Measurements from ENCODE around the gene TFCP2L1. TPM values are rescaled to one million over a fixed set of nuclear protein-coding genes. Genes with fewer than 3 reads are reported as not detected.

The TFCP2L1 gene
- total RNA-seq, 4 donors from 2014 or later: 0.39 to 1.6 (median 0.46) TPM

DNA sequence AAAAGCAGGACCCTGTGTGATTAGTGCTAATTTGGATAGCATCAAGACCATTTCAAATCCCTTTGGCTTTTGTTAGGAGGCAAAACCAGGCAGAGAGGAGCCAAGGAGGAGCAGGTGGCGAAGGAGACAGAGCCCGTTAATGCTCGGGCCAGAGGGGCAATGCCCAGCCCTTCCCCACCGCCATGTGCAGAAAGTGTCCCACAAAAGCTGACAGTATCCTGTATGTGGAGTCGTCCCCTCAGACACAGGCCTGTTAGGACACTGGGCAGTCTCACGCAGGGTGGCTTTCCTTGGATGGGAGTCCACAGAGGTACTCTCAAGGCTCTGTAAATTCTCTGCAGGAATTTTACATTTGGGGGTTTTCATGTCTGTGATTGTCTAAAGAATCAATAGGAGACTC lies 44.8 kb upstream of the TFCP2L1 start:
- no peaks in the 10 kb centered on the region for H3K36me3 ChIP-seq
- H3K4me3 ChIP-seq: no peak overlapping the region
- no peak for DNase-seq (ENCODE audit: extremely low spot score)
- peaks cover 0 to 18% (median 0%) of the 10 kb centered on the region in 4 donors for H3K27me3 ChIP-seq
- intact Hi-C loops (cut with DNase I): no loop called here
- no peaks in the 10 kb centered on the region for H3K4me1 ChIP-seq
- TF ChIP-seq, protein P1, sequence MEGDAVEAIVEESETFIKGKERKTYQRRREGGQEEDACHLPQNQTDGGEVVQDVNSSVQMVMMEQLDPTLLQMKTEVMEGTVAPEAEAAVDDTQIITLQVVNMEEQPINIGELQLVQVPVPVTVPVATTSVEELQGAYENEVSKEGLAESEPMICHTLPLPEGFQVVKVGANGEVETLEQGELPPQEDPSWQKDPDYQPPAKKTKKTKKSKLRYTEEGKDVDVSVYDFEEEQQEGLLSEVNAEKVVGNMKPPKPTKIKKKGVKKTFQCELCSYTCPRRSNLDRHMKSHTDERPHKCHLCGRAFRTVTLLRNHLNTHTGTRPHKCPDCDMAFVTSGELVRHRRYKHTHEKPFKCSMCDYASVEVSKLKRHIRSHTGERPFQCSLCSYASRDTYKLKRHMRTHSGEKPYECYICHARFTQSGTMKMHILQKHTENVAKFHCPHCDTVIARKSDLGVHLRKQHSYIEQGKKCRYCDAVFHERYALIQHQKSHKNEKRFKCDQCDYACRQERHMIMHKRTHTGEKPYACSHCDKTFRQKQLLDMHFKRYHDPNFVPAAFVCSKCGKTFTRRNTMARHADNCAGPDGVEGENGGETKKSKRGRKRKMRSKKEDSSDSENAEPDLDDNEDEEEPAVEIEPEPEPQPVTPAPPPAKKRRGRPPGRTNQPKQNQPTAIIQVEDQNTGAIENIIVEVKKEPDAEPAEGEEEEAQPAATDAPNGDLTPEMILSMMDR (IDR thresholded peaks at IDR 0.05): no peak
- TF ChIP-seq POLR2A (IDR thresholded peaks at IDR 0.05; ENCODE audit: low read depth) (no peak), EP300 (IDR thresholded peaks at IDR 0.05) (no peak), POLR2AphosphoS5 (IDR thresholded peaks at IDR 0.05) (no peak)
- WGBS: 89% methylated on average over 6 of the region's 6 CpGs
- H3K9me3 ChIP-seq: no peaks in the 10 kb centered on the region
- H3K27ac ChIP-seq (replicated peaks in 1 of 4): no peak overlapping the region

DNA sequence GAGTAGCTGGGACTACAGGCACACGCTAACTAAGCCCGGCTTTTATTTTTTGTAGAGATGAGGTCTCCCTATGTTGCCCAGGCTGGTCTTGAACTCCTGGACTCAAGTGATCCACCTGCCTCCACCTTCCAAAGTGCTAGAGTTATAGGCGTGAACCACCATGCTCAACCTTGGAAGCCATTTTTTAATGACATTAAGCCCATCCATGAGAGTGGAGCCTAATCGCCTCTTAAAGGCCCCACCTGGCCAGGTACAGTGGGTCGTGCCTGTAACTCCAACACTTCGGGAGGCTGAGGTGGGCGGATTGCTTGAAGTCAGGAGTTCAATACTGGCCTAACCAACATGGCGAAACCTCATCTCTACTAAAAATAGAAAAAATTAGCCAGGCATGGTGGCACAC lies 41.6 kb upstream of the TFCP2L1 start:
- Histone ChIP-seq H3K27me3 (peaks cover 0 to 9% (median 0%) of the 10 kb centered on the region in 4 donors), H3K27ac (replicated peaks in 1 of 4) (no peak overlapping the region), H3K36me3 (no peaks in the 10 kb centered on the region), H3K4me3 (no peak overlapping the region), H3K4me1 (no peaks in the 10 kb centered on the region), H3K9me3 (no peaks in the 10 kb centered on the region)
- WGBS: 95% methylated on average over 8 of the region's 8 CpGs
- TF ChIP-seq, protein P1 (IDR thresholded peaks at IDR 0.05): no peak
- no peak for TF ChIP-seq POLR2A (IDR thresholded peaks at IDR 0.05; ENCODE audit: low read depth)
- intact Hi-C loops (cut with DNase I): no loop called here
- no peak for DNase-seq (ENCODE audit: extremely low spot score)

DNA sequence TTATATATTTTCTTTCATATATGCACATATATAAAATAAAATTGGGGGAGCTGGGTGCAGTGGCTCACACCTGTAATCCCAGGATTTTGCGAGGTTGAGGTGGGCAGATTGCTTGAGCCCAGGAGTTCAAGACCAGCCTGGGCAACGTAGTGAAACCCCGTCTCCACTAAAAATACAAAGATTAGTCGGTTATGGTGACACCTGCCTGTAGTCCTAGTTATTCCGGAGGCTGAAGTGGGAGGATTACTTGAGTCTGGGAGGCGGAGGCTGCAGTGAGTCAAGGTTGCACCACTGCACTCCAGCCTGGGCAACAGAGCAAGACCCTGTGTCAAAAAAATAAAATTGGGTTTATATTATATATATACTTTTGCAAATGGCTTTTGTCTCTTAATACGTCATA lies 39.6 kb upstream of the TFCP2L1 start:
- intact Hi-C loops (cut with DNase I): no loop called here
- no peak for TF ChIP-seq EP300 (IDR thresholded peaks at IDR 0.05)
- TF ChIP-seq, protein P1 (IDR thresholded peaks at IDR 0.05): no peak
- no peak for TF ChIP-seq POLR2AphosphoS5 (IDR thresholded peaks at IDR 0.05)
- TF ChIP-seq POLR2A (IDR thresholded peaks at IDR 0.05; ENCODE audit: low read depth): no peak
- Histone ChIP-seq H3K27ac (replicated peaks in 1 of 4) (no peak overlapping the region), H3K4me1 (no peaks in the 10 kb centered on the region), H3K27me3 (peaks cover 0 to 6% (median 0%) of the 10 kb centered on the region in 4 donors), H3K36me3 (no peaks in the 10 kb centered on the region), H3K9me3 (no peaks in the 10 kb centered on the region), H3K4me3 (no peak overlapping the region)
- no peak for DNase-seq (ENCODE audit: extremely low spot score)
- 95% methylated on average over 7 of the region's 7 CpGs for WGBS

DNA sequence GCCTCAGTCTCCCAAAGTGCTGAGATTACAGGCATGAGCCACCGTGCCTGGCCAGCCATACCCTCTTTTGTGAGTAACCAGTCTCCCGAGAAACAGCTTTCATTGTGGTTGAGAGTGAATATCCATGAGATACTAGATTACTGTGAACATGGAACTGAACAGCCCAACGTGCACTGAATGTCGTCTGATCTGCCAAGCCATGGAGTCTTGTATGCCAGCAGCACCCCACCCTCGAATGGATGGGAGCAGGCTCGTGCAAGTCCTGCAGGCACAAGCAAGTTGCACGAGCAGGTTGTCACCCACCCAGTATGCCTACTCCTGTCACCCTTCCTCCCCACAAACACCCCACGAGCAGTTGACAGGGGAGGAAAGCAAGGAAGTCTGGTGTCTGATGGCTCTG lies 36.5 kb upstream of the TFCP2L1 start:
- no CpG with 5 or more reads among the region's 8 CpGs for WGBS
- TF ChIP-seq POLR2A (IDR thresholded peaks at IDR 0.05; ENCODE audit: low read depth): no peak
- no peak for TF ChIP-seq POLR2AphosphoS5 (IDR thresholded peaks at IDR 0.05)
- TF ChIP-seq, protein P1 (IDR thresholded peaks at IDR 0.05): no peak
- TF ChIP-seq EP300 (IDR thresholded peaks at IDR 0.05): no peak
- Histone ChIP-seq H3K27ac (replicated peaks in 1 of 4) (no peak overlapping the region), H3K27me3 (no peaks in the 10 kb centered on the region), H3K36me3 (no peaks in the 10 kb centered on the region), H3K4me3 (no peak overlapping the region), H3K4me1 (no peaks in the 10 kb centered on the region), H3K9me3 (no peaks in the 10 kb centered on the region)
- intact Hi-C loops (cut with DNase I): no loop called here
- DNase-seq (ENCODE audit: extremely low spot score): no peak

DNA sequence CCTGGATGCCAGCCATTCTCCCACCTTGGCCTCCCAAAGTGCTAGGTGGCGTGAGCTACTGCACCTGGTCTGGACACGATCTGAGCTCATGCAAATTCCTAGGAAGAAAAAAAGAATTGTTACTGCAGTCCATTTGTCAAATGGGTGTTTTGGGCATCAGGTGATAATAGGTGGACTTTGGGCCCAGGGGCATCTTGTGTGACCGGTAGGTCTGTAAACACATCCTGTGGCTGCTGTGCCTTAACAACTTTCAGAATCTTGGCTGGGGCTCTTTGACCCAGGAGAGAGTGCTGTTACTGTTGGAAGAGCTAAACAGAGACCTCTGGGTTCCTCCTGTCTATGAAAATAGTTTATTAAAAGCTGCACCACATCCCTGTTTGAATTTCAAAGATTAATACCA lies 34.9 kb upstream of the TFCP2L1 start:
- TF ChIP-seq POLR2AphosphoS5 (IDR thresholded peaks at IDR 0.05) (no peak), EP300 (IDR thresholded peaks at IDR 0.05) (no peak), POLR2A (IDR thresholded peaks at IDR 0.05; ENCODE audit: low read depth) (no peak)
- TF ChIP-seq, protein P1 (IDR thresholded peaks at IDR 0.05): no peak
- WGBS: 86% methylated on average over 3 of the region's 3 CpGs
- no peaks in the 10 kb centered on the region for H3K27me3 ChIP-seq
- no peaks in the 10 kb centered on the region for H3K4me1 ChIP-seq
- H3K9me3 ChIP-seq: no peaks in the 10 kb centered on the region
- DNase-seq (ENCODE audit: extremely low spot score): no peak
- H3K27ac ChIP-seq (replicated peaks in 1 of 4): no peak overlapping the region
- intact Hi-C loops (cut with DNase I): no loop called here
- H3K36me3 ChIP-seq: no peaks in the 10 kb centered on the region
- H3K4me3 ChIP-seq: no peak overlapping the region

All from esophagus muscularis mucosa (tissue), 4 donors.